Measurements from ENCODE around the gene HM13. TPM values are rescaled to one million over a fixed set of nuclear protein-coding genes. Genes with fewer than 3 reads are reported as not detected.

The HM13 gene
- total and polyA plus RNA-seq, 11 donors = 22.3 to 119 (median 41.0) TPM

GRCh38 chr20:31564284-31564683 is 50.0 kb downstream of the HM13 start:
- 92 to 95% (median 92%) methylated on average over 6 of the region's 6 CpGs for WGBS, 4 donors
- H3K9me3 ChIP-seq = no peaks in the 10 kb centered on the region
- intact Hi-C loops (cut with DNase I) = loop anchor here in 4 of 10 donors (5.0 to 10.0 kb wide), 4 partner anchors 158 to 171 kb away; partner anchors contain the start of genes BCL2L1 (in 2 of the 4) and TPX2 (in 1 of the 4)
- H3K4me1 ChIP-seq = peaks cover 0 to 32% (median 12%) of the 10 kb centered on the region in 12 donors
- no peak for DNase-seq
- no peak overlapping the region for H3K4me3 ChIP-seq
- H3K27ac ChIP-seq = no peak overlapping the region
- peaks cover 0 to 98% (median 57%) of the 10 kb centered on the region in 9 donors for H3K36me3 ChIP-seq
- no peaks in the 10 kb centered on the region for H3K27me3 ChIP-seq
- ATAC-seq = no peak
- no peak for TF ChIP-seq POLR2A (IDR thresholded peaks at IDR 0.05)
- TF ChIP-seq CTCF (IDR thresholded peaks at IDR 0.05) = no peak

DNA sequence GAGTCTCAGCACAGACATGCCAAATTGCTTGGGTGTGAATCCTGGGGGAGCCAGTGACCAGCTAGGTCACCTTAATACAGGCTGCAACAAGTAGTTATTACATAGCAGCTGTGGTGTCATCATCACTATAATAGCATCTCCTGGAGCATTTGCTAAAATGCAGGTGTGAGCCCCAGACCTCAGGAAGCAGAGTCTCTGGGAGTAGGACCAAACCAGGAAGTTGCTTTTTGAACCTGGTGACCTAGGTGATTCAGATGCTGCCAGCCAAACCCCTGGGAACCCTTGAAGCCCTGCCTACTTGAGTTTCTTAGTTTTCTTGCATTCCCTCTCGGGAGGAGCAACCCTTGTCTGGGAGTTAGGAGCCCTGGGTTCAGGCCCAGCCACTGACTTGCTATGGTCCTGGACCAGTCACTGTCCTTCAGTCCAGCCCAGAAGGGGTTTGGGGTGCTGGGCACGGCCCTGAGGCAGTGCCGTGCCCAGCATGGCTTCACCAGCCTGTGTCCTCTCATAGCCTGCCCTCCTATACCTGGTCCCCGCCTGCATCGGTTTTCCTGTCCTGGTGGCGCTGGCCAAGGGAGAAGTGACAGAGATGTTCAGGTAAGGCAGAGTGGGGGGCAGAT is 51.6 kb downstream of the HM13 start:
- H3K9me3 ChIP-seq = no peaks in the 10 kb centered on the region
- no peaks in the 10 kb centered on the region for H3K27me3 ChIP-seq
- peaks cover 0 to 34% (median 23%) of the 10 kb centered on the region in 12 donors for H3K4me1 ChIP-seq
- TF ChIP-seq CTCF (IDR thresholded peaks at IDR 0.05) = no peak
- TF ChIP-seq POLR2A (IDR thresholded peaks at IDR 0.05) = no peak
- WGBS, 4 donors = 93 to 96% (median 95%) methylated on average over 5 to 6 of the region's 6 CpGs
- ATAC-seq (no peak), DNase-seq (no peak)
- intact Hi-C loops (cut with DNase I) = loop anchor here in 2 of 10 donors (10.0 kb wide), 2 partner anchors 159 to 169 kb away; partner anchors contain the start of genes BCL2L1 (in 1 of the 2) and TPX2 (in 1 of the 2)
- peaks cover 0 to 96% (median 47%) of the 10 kb centered on the region in 9 donors for H3K36me3 ChIP-seq
- H3K27ac ChIP-seq = no peak overlapping the region
- no peak overlapping the region for H3K4me3 ChIP-seq

DNA sequence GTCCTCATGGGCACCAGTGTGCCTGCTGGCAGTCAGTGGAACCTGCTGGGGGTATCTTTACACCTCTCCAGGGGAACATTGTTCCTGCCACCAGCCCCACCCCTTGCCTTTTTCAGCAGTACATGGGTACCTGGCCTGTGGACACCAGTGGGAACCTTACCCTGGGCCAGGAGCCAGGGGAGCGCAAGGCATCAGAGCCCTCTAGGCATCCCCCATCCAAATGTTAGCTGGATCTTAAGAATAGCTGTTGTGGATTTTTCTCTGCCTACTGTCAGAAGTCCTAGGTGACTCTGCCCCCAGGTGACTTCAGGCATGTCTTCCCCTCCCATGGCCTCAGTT is 52.0 kb downstream of the HM13 start:
- intact Hi-C loops (cut with DNase I) = loop anchor here in 2 of 10 donors (10.0 kb wide), 2 partner anchors 159 to 169 kb away; partner anchors contain the start of genes BCL2L1 (in 1 of the 2) and TPX2 (in 1 of the 2)
- H3K36me3 ChIP-seq = peaks cover 0 to 91% (median 43%) of the 10 kb centered on the region in 9 donors

More for the DNA sequence above, 52.0 kb downstream of the HM13 start:
- 95 to 100% (median 100%) methylated on average over 1 of the region's 1 CpG; no CpG with 5 or more reads in 1 of the 4 donors for WGBS, 4 donors
- no peak overlapping the region for H3K27ac ChIP-seq
- H3K4me1 ChIP-seq = peaks cover 0 to 39% (median 22%) of the 10 kb centered on the region in 12 donors
- no peaks in the 10 kb centered on the region for H3K27me3 ChIP-seq
- H3K9me3 ChIP-seq = no peaks in the 10 kb centered on the region
- ATAC-seq (no peak), DNase-seq (no peak)
- TF ChIP-seq POLR2A (IDR thresholded peaks at IDR 0.05) (no peak), CTCF (IDR thresholded peaks at IDR 0.05) (no peak)
- no peak overlapping the region for H3K4me3 ChIP-seq
